GM19099 (cell line): ENCODE results near the gene TMEM239.

Experiments used
- POLR2A ChIP-seq: IDR thresholded peaks from 3 replicates; pipeline ENCODE4 v1.6.1; 2011; ENCODE audit warnings: low read depth; ENCODE audit not compliant: insufficient read length; ENCODE audit errors: extremely low read depth

TMEM239 gene

GRCh38 chr20:2816030-2816582 is at the start of gene TMEM239:
Gene TMEM239, plus strand, starts transcription at chr20:2816364. Its CDS starts 191 bp downstream, at chr20:2816555.
- TF ChIP-seq POLR2A, result no peak

- no peak for TF ChIP-seq POLR2A
Measured at GRCh38 chr20:2767768-2768631, 48.2 kb upstream of the TMEM239 start.

GRCh38 chr20:2768632-2769015 is 47.5 kb upstream of the TMEM239 start:
- no peak for TF ChIP-seq POLR2A

- TF ChIP-seq POLR2A, result no peak
Measured at GRCh38 chr20:2771631-2772080, 44.5 kb upstream of the TMEM239 start.

GRCh38 chr20:2773812-2774211 is 42.4 kb upstream of the TMEM239 start:
- TF ChIP-seq POLR2A, result no peak

- TF ChIP-seq POLR2A, result no peak
Measured at GRCh38 chr20:2775139-2775538, 41.0 kb upstream of the TMEM239 start.

GRCh38 chr20:2778602-2779321 is 37.4 kb upstream of the TMEM239 start:
- no peak for TF ChIP-seq POLR2A

GRCh38 chr20:2780948-2781347 is 35.2 kb upstream of the TMEM239 start:
- no peak for TF ChIP-seq POLR2A

GRCh38 chr20:2783908-2784566 is 32.1 kb upstream of the TMEM239 start:
- TF ChIP-seq POLR2A, result no peak

GRCh38 chr20:2793471-2793870 is 22.7 kb upstream of the TMEM239 start:
- TF ChIP-seq POLR2A, result no peak

- peak; percentile 14 for TF ChIP-seq POLR2A
Measured at GRCh38 chr20:2794202-2794748, 21.9 kb upstream of the TMEM239 start.

GRCh38 chr20:2794866-2795447 is 21.2 kb upstream of the TMEM239 start:
- TF ChIP-seq POLR2A, result no peak

- TF ChIP-seq POLR2A, result no peak
Measured at GRCh38 chr20:2795451-2795850, 20.7 kb upstream of the TMEM239 start.

GRCh38 chr20:2796011-2796660 is 20.0 kb upstream of the TMEM239 start:
- no peak for TF ChIP-seq POLR2A

- no peak for TF ChIP-seq POLR2A
Measured at GRCh38 chr20:2797136-2797983, 18.8 kb upstream of the TMEM239 start.
